Ovary (tissue), 3 donors: ENCODE measurements around the gene CERS5.

Experiments
- CTCF ChIP-seq, 3 donors: fragments of 450-650 bp in 2 of 3; fragments of 200-600 bp in 1 of 3; IDR thresholded peaks; one replicate each; pipeline versions ENCODE4 v1.5.1 to v1.8.0; 2016 to 2022; ENCODE audit warnings: antibody characterized with exemption in 3 of 3, mild to moderate bottlenecking in 1 of 3
- EP300 ChIP-seq: sonication (generic); formaldehyde crosslinking; IDR thresholded peaks from one replicate; pipeline ENCODE4 v1.6.1; 2017; ENCODE audit warnings: antibody characterized with exemption
- POLR2A ChIP-seq: fragments of 450-650 bp; IDR thresholded peaks from one replicate; pipeline ENCODE4 v1.6.1; 2017; ENCODE audit warnings: antibody characterized with exemption, mild to moderate bottlenecking, moderate library complexity
- donor health status: DM: no; HTN: no; CAD: no.

- no peak for TF ChIP-seq CTCF (IDR thresholded peaks at IDR 0.05)
- no peak for TF ChIP-seq POLR2A
- TF ChIP-seq EP300: no peak
These were observed 83.9 kb downstream of the CERS5 start for GRCh38 chr12:50083301-50083700.
